ENCODE data around the gene EVC2. TPM values are rescaled to one million over a fixed set of nuclear protein-coding genes. Genes with fewer than 3 reads are reported as not detected.

The EVC2 gene
- total RNA-seq, 2 experiments from 2014 or later = 3.4 TPM; not detected in 1

DNA sequence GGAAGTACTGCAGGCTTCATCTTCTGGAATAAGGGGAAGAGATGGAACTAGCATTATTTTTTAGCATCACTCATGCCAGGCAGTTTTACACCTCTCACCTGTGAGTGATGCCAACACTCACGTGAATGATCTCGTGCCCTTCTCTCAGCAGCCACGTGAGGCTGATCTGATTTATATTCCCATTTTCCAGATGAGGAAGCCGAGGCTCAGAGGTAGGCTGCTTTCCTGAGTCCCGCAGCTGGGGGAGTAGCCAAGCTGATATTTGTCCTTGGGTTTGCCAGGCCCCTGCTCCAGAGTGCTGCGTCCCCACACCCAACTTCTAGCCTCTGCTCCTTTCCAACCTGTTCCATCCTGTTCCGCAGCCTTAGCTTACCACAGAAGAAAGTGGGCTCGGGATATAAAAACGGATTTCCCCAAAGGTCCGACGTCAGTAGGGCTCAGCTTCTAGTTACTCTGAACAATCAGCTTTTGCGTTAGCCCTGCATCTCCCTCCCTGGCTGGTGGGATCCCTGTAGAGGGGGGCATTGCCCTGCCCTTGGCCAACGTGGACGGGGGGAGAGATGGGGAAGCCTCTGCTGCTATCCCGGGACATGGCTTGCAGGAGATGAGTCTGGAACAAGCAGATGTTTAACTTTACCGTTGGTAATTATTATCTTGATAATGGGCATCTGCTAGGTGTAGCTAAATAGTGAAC, 11.9 kb upstream of the EVC2 start:
- CTCF ChIA-PET (ENCODE audit: unreplicated experiment) = no interaction called here
- TF ChIP-seq, protein P1, sequence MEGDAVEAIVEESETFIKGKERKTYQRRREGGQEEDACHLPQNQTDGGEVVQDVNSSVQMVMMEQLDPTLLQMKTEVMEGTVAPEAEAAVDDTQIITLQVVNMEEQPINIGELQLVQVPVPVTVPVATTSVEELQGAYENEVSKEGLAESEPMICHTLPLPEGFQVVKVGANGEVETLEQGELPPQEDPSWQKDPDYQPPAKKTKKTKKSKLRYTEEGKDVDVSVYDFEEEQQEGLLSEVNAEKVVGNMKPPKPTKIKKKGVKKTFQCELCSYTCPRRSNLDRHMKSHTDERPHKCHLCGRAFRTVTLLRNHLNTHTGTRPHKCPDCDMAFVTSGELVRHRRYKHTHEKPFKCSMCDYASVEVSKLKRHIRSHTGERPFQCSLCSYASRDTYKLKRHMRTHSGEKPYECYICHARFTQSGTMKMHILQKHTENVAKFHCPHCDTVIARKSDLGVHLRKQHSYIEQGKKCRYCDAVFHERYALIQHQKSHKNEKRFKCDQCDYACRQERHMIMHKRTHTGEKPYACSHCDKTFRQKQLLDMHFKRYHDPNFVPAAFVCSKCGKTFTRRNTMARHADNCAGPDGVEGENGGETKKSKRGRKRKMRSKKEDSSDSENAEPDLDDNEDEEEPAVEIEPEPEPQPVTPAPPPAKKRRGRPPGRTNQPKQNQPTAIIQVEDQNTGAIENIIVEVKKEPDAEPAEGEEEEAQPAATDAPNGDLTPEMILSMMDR (conservative IDR thresholded peaks at IDR 0.05; ENCODE audit: low read length) = no peak
- no peak for TF ChIP-seq EZH2phosphoT487 (IDR thresholded peaks at IDR 0.05; ENCODE audit: borderline replicate concordance, low read depth, low read length)
- H3K9me2 ChIP-seq (ENCODE audit: insufficient read depth, low read length) = no peaks in the 10 kb centered on the region
- no peak for DNase-seq (ENCODE audit: low spot score)
- no peak overlapping the region for H2AFZ ChIP-seq (ENCODE audit: low read length)
- no peak overlapping the region for H3K27ac ChIP-seq (ENCODE audit: low read depth, low read length, poor library complexity, severe bottlenecking)
- H3K36me3 ChIP-seq (ENCODE audit: insufficient read depth, low read length) = no peaks in the 10 kb centered on the region
- intact Hi-C loops (cut with micrococcal nuclease; ENCODE audit: unreplicated experiment) = no loop called here
- H3K4me1 ChIP-seq (ENCODE audit: insufficient read depth, low read length, poor library complexity, severe bottlenecking) = no peaks in the 10 kb centered on the region
- H4K20me1 ChIP-seq (ENCODE audit: insufficient read depth, low read length) = no peaks in the 10 kb centered on the region
- POLR2A ChIA-PET = no interaction called here
- no peaks in the 10 kb centered on the region for H3K9me3 ChIP-seq (ENCODE audit: low read length)
- H3K4me2 ChIP-seq (ENCODE audit: low read length) = no peak overlapping the region
- BruUV-seq (replicated peaks) = no TSS peak
- no peak overlapping the region for H3K4me3 ChIP-seq (ENCODE audit: low read depth, low read length, poor library complexity, severe bottlenecking)
- H3K79me2 ChIP-seq (ENCODE audit: insufficient read depth, low read depth, low read length) = no peaks in the 10 kb centered on the region

DNA sequence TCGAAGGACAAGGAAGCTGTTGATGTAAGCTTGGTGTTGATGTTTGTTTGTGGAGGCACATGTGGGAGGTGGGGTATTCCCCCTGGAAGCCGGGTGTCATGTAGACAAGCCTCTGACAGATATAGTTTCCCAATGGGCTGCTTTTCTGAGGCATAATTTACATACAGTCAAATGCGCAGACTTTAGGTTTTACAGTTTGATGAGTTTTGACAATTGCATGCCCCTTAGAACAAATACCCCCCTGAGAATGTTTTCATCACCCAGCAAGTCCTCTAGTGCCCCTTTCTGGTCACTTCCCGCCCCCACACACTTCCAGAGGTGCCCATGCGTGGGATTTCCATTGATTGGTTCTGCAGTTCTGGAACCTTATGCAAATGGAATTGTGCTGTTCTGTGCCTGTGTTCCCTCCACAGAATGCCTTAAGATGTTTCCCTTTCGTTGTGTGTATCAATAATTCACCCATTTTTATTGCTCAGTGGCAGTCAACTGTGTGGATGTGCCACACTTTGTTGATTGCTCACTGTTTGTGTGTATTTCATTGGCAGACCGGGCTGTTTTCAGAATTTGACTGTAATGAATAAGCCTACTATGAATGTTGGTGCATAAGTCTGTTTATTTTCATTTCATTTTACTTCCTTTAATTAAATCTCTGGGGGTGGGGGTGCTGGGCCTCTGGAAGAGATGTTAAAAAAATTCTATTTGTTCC, 11.1 kb upstream of the EVC2 start:
- DNase-seq (ENCODE audit: low spot score) = no peak
- Histone ChIP-seq H3K36me3 (ENCODE audit: insufficient read depth, low read length) (no peaks in the 10 kb centered on the region), H3K4me2 (ENCODE audit: low read length) (no peak overlapping the region), H3K9me3 (ENCODE audit: low read length) (no peaks in the 10 kb centered on the region), H3K4me1 (ENCODE audit: insufficient read depth, low read length, poor library complexity, severe bottlenecking) (no peaks in the 10 kb centered on the region), H4K20me1 (ENCODE audit: insufficient read depth, low read length) (no peaks in the 10 kb centered on the region), H3K9me2 (ENCODE audit: insufficient read depth, low read length) (no peaks in the 10 kb centered on the region), H3K4me3 (ENCODE audit: low read depth, low read length, poor library complexity, severe bottlenecking) (no peak overlapping the region), H3K27ac (ENCODE audit: low read depth, low read length, poor library complexity, severe bottlenecking) (no peak overlapping the region), H3K79me2 (ENCODE audit: insufficient read depth, low read depth, low read length) (no peaks in the 10 kb centered on the region), H2AFZ (ENCODE audit: low read length) (no peak overlapping the region)
- TF ChIP-seq, protein P1 (conservative IDR thresholded peaks at IDR 0.05; ENCODE audit: low read length) = no peak
- ChIA-PET POLR2A (no interaction called here), CTCF (ENCODE audit: unreplicated experiment) (no interaction called here)
- BruUV-seq (replicated peaks) = no TSS peak
- intact Hi-C loops (cut with micrococcal nuclease; ENCODE audit: unreplicated experiment) = no loop called here

DNA sequence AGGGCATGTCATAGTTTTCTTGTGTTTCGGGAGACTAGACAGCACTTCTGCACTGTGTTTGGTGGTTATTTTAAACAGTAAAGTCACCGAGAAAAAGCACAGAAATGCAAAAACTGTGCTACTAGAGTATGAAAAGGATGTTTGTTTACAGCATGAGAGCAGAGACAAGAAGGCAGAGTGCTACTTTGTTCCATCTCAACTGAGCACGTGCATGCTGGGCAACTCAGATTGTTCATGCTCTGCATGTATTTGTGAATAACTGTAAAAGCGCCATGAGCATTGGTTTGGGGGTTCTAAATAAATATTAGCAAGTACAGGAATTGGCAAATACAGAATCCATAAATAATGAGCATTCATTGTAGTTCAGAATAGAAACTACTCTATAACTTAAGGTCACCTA, 10.1 kb upstream of the EVC2 start:
- Histone ChIP-seq H3K4me1 (ENCODE audit: insufficient read depth, low read length, poor library complexity, severe bottlenecking) (no peaks in the 10 kb centered on the region), H3K27ac (ENCODE audit: low read depth, low read length, poor library complexity, severe bottlenecking) (no peak overlapping the region), H3K79me2 (ENCODE audit: insufficient read depth, low read depth, low read length) (no peaks in the 10 kb centered on the region), H3K9me2 (ENCODE audit: insufficient read depth, low read length) (no peaks in the 10 kb centered on the region), H3K4me3 (ENCODE audit: low read depth, low read length, poor library complexity, severe bottlenecking) (no peak overlapping the region), H3K36me3 (ENCODE audit: insufficient read depth, low read length) (no peaks in the 10 kb centered on the region), H3K9me3 (ENCODE audit: low read length) (no peaks in the 10 kb centered on the region), H4K20me1 (ENCODE audit: insufficient read depth, low read length) (no peaks in the 10 kb centered on the region), H3K4me2 (ENCODE audit: low read length) (no peak overlapping the region), H2AFZ (ENCODE audit: low read length) (no peak overlapping the region)
- DNase-seq (ENCODE audit: low spot score) = no peak
- ChIA-PET POLR2A (interaction anchor here (0.5 kb wide), 1 partner anchor 1688 kb away, joined by 4 read pairs; no protein-coding TSS in a partner anchor), CTCF (ENCODE audit: unreplicated experiment) (no interaction called here)
- intact Hi-C loops (cut with micrococcal nuclease; ENCODE audit: unreplicated experiment) = no loop called here
- BruUV-seq (replicated peaks) = no TSS peak
- TF ChIP-seq, protein P1 (conservative IDR thresholded peaks at IDR 0.05; ENCODE audit: low read length) = no peak
- TF ChIP-seq EZH2phosphoT487 (IDR thresholded peaks at IDR 0.05; ENCODE audit: borderline replicate concordance, low read depth, low read length) = no peak
